NCI-H2029 (cell line): ENCODE data around the gene THSD7A.

Experiments
- DNase-seq: peaks from one replicate; lab custom pipeline; 2025; lab: John Stamatoyannopoulos, UW

The THSD7A gene

GRCh38 chr7:11702938-11703337 lies 129.1 kb downstream of the THSD7A start:
- no peak for DNase-seq

DNA sequence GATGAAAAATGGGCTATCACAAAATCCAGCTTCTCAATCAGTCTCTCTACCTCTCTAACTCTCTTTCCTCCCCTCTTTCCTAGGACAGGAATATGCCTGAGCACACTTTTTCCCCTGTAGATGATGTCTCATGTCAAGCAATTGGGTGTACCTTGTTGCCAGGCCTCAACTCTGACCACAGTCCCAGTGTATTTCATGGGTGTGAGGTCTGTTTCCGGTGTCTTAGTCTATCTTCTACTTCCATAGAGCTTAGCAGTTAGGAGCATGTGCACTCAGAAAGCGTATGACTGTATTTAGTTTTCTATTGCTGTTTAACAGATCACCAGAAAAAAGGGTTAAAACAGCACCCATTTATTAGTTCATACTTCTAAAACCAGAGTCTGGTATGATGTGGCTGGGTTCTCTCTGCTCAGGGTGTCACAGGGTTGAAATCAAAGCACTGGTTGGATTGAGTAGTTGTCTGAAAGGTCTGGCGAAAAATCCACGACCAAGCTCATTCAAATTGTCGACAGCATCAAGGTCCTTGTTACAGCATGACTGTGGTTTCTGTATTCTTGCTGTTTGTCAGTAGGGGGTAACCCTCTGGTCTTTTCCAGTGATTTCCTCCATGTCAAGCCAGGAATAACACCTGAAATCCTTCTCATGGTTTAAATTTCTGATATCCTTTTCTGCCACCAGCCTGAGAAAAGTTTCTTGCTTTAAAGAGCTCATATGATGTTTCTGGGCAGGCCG lies 130.0 kb downstream of the THSD7A start:
- DNase-seq: no peak

GRCh38 chr7:11699666-11700065 lies 132.3 kb downstream of the THSD7A start:
- DNase-seq: no peak

- no peak for DNase-seq
Measured at GRCh38 chr7:11698384-11698871, 133.6 kb downstream of the THSD7A start.

DNA sequence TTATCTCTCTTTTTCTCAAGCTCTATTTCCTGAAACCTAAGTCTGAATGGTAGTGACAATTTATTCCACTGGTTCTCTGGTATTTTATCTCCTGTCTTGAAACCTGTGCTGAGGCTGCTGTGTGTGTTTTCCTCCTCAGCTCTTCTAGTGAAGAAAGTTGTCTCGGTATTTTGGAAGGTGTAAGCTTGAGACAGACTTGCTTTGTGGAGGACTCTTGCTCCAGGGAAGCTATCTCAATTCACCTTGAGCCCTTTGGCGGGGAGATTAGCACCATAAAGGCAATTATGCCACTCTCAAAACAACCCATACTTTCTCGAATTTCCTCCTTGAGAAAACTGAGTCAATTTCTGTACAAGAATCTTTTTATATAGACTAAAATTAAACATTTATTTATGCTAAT lies 141.6 kb downstream of the THSD7A start:
- DNase-seq: no peak

DNA sequence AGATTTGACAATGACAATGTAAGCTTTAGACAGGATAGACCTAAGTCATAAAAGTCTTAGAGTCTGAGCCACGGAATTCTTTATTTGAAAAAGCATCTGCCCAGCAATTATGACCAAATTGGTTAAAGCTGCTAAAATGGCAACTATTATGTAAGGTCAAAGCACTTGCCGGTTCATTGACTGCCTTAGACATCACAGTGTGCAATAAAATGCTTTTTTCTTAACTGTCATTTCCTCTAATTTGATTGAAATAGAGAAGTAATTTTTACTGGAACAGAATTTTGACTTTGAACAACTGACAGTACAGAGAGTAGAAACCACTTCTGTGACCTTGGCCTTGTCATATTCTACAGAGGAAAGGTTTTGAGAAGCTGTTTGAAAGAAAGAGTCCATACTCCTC lies 142.9 kb downstream of the THSD7A start:
- no peak for DNase-seq

DNA sequence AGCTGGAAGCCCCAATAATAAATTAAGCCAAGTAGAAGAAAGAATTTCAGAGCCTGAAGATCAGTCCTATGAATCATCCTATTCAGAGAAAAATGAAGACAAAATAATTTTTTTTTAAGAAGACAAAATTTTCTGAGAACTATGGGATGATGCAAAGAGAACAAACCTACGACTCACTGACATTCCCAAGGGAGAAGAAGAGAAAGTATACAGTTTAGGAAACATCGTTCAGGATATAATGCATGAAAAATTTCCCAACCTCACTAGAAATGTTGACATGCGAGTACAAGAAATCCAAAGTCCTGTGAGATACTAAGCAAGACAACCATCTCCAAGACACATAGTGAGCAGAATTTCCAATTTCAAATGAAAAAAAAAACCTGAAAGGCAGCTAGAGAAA lies 150.5 kb downstream of the THSD7A start:
- DNase-seq: no peak

DNA sequence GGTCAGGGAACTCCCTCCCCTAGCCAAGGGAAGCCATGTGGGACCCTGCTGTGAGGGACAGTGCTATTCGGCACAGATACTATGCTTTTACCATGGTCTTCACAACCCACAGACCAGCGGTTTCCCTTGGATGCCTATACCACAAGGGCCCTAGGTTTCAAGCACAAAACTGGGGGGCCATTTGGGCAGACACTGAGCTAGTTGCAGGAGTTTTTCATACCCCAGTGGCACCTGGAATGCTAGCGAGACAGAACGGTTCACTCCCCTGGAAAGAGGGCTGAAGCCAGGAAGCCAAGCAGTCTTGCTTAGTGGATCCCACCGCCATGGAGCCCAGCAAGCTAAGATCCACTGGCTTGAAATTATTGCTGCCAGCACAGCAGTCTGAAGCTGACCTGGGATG lies 156.8 kb downstream of the THSD7A start:
- DNase-seq: no peak

DNA sequence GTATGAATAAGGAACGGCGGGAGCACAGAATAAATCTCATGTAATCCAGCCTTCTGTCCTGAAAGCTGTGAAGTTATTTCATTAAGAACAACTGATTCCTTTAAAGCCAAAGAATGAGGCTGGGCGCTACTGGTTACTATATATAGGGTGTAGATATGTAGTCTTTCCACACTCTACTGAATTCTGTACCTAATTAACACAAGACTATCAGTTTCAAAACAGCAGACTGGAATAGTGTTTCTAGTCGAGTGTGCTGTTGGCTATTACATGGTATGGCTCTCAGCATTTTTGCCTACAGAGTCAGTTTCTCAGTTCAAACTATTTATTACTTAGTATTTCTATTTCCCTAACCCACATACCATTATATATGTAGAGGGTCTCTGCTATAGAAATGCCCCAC lies 163.3 kb downstream of the THSD7A start:
- DNase-seq: no peak

DNA sequence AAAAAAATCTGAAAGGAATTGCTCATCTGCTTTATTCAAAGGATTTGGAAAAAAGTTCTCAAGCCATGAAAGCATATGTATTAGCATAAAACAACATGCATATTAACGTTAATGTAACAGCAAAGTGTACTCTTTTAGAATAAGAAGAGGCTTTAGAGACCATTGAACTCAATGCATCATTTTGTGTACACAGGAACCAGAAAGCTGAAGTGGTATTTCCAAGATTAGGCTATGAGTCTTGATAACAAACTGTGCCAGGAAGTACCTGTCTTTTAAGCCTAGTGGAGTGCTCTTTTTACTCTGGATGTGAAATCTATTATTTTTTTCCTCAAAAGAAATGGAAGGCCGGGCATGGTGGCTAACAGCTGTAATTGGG lies 164.2 kb downstream of the THSD7A start:
- DNase-seq: no peak

DNA sequence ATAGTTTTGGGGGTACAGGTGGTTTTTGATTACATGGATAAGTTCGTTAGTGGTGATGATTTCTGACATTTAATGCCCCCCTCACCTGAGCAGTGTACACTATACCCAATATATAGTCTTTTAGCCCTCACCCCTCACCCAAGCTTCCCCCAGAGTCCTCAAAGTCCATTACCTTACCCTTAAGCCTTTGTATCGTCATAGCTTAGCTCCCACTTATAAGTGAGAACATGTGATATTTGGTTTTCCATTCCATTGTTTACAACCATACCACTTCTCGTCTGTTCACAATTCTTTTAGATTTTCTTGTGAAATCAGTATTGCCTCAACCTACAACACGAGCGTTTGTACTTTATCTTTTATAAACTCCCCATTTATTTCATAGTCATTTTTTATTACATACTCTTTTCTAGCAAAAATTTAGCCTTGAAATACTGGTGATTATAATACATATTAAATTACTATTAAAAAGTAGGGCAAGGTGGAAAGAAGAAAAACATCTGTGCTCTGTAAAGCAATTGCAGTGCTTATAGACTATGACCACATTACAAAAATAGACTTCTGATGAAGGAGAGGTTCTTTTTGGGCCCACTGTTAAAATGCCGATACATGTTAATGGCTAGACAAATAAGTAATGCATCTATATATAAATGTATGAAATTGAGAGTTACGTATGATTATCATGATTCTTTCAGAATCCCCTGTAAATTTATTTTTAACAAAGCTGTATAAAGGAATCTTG lies 164.8 kb downstream of the THSD7A start:
- no peak for DNase-seq

GRCh38 chr7:11665357-11665756 lies 166.6 kb downstream of the THSD7A start:
- no peak for DNase-seq

- no peak for DNase-seq
Measured at GRCh38 chr7:11655642-11656041, 176.4 kb downstream of the THSD7A start.

- no peak for DNase-seq
Measured at GRCh38 chr7:11655163-11655562, 176.8 kb downstream of the THSD7A start.

- DNase-seq: no peak
Measured at GRCh38 chr7:11650500-11650899, 181.5 kb downstream of the THSD7A start.

DNA sequence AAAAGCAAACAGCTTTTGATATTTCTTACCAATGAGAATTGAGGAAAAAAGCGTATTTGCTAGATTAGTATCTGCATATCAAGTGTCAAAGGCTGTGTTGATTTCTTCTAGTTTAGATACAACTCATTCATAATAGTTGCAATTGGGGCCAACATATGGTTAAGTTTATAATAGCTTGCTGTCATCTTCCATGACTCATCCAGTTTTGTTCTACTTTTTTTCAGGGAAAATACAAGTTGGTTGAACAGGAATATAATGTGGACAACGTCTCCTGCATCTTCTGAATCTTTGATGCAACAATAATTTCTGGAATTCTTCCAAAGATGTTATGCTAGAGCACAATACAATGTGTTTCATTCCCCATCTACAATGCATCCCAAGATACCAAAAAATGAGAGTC lies 182.0 kb downstream of the THSD7A start:
- DNase-seq: no peak

DNA sequence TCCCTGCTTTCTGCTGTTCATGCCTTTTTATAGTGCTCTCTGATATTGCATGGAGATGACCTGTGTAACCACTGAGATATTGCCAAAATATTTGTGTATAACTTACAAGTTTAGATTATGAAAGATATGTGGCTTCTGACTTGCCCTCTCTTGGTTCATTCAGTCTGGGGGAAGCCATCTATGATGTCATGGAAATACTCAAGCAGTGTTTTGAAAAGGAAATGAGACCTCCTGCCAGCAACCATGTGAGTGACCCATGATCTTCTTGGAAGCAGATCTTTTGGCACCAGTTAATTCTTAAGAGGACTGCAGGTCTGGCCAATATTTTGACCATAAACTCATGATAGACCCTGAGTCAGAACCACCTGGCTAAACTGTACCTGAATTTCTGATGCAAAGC lies 183.0 kb downstream of the THSD7A start:
- DNase-seq: no peak

GRCh38 chr7:11648101-11648500 lies 183.9 kb downstream of the THSD7A start:
- no peak for DNase-seq

DNA sequence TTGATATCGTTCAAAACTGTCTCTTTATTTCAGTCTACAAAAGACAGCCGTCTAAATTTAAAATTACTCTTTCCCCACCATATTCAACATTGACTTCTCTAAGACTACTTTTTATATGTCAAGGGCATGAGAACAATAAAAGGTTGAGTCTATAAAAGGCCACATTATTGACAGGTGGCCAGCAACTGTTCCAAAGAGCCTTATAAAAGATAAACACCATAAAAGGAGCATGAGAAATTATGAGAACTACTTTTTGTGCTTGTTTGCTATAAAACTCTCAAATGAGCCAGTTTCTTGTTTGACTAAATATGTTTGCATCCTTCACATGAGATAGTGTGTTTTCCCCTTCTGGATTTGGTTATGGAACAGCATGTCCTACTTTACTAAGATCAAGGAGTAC lies 189.2 kb downstream of the THSD7A start:
- DNase-seq: no peak

- no peak for DNase-seq
Measured at GRCh38 chr7:11642276-11642675, 189.7 kb downstream of the THSD7A start.

- no peak for DNase-seq
Measured at GRCh38 chr7:11638011-11638774, 193.8 kb downstream of the THSD7A start.

DNA sequence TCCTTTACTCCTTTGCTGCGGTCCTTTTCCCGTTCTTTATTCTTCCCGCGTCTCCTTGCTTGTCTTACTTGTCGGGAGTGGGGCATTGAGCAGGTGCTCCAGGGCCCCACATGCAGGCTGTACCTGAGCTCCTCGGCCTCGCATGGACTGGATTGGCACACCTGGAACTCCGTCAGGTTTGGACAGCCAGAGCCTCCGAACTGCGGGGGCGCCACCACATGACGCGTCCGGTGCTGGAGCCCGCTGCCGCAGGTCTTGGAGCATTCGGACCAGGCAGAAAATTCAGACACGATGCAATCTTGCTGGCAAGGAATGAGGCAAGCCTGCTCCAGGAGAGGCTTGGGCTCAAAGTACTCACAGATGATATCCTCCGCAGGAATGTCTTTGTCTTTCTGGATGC lies 195.7 kb downstream of the THSD7A start:
- no peak for DNase-seq

DNA sequence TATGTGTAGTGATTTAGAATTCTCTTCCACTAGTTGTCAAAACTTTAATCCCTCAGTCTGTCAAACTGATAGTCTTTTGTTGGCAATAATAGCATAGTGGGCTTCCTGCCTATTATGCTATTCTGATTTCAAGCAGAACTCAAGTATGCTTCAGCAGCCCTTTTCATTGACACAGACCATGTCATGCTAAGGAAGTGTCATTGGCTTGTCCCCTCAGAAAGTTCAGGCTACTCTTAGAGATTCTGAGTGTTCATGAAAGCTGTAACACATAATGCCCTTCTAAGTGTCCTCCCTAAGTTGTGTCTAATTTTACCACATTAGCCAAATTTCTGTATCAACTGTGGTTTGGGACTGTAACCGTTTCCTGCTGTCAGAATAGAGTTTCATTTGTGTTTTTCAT lies 198.7 kb downstream of the THSD7A start:
- no peak for DNase-seq
